ENCODE results near the gene TSBP1.
"Not testable (repeated sequence)": the region's sequence is repeated elsewhere in the genome, so short reads cannot be mapped to it uniquely, and the experiment has no call there.

The TSBP1 gene

GRCh38 chr6:32379545-32379944, 7.8 kb upstream of the TSBP1 start:
- no peak for DNase-seq (ENCODE audit: low read depth)
- TF ChIP-seq CTCF (IDR thresholded peaks at IDR 0.05; ENCODE audit: low read length, missing control alignments), result no peak
- H3K4me3 ChIP-seq (replicated peaks; ENCODE audit: low read depth, low read length), result no peak overlapping the region

- DNase-seq (ENCODE audit: low read depth), result no peak
- no peak for TF ChIP-seq CTCF (IDR thresholded peaks at IDR 0.05; ENCODE audit: low read length, missing control alignments)
- no peak overlapping the region for H3K4me3 ChIP-seq (replicated peaks; ENCODE audit: low read depth, low read length)
These were observed 4.2 kb upstream of the TSBP1 start for GRCh38 chr6:32375739-32376529.

GRCh38 chr6:32371229-32371628, 474 bp downstream of the TSBP1 start:
- TF ChIP-seq CTCF (IDR thresholded peaks at IDR 0.05; ENCODE audit: low read length, missing control alignments), result no peak
- no peak overlapping the region for H3K4me3 ChIP-seq (replicated peaks; ENCODE audit: low read depth, low read length)
- peak; percentile 40 for DNase-seq (ENCODE audit: low read depth)

- no peak for TF ChIP-seq CTCF (IDR thresholded peaks at IDR 0.05; ENCODE audit: low read length, missing control alignments)
- H3K4me3 ChIP-seq (replicated peaks; ENCODE audit: low read depth, low read length), result no peak overlapping the region
- DNase-seq (ENCODE audit: low read depth), result peak; percentile 49
These were observed 1.2 kb downstream of the TSBP1 start for GRCh38 chr6:32370505-32370904.

GRCh38 chr6:32369660-32370059, 2.0 kb downstream of the TSBP1 start:
- TF ChIP-seq CTCF (IDR thresholded peaks at IDR 0.05; ENCODE audit: low read length, missing control alignments), result no peak
- peak; percentile 88 for DNase-seq (ENCODE audit: low read depth)
- H3K4me3 ChIP-seq (replicated peaks; ENCODE audit: low read depth, low read length), result no peak overlapping the region

- H3K4me3 ChIP-seq (replicated peaks; ENCODE audit: low read depth, low read length), result no peak overlapping the region
- no peak for TF ChIP-seq CTCF (IDR thresholded peaks at IDR 0.05; ENCODE audit: low read length, missing control alignments)
- DNase-seq (ENCODE audit: low read depth), result no peak
These were observed 4.1 kb downstream of the TSBP1 start for GRCh38 chr6:32367644-32368043.

- not testable (repeated sequence) for H3K4me3 ChIP-seq (replicated peaks; ENCODE audit: low read depth, low read length); DNase-seq (ENCODE audit: low read depth)
These were observed 12.5 kb downstream of the TSBP1 start for GRCh38 chr6:32359225-32359624.

GRCh38 chr6:32358548-32358947, 13.2 kb downstream of the TSBP1 start:
- DNase-seq (ENCODE audit: low read depth); H3K4me3 ChIP-seq (replicated peaks; ENCODE audit: low read depth, low read length): not testable (repeated sequence)
